Left ventricle myocardium inferior (tissue), 1 donor: ENCODE measurements around the gene AZU1. TPM values are rescaled to one million over a fixed set of nuclear protein-coding genes. Genes with fewer than 3 reads are reported as not detected.
A peak's percentile ranks its signal among the peaks of the same experiment; 100 is the strongest.
"Not testable (repeated sequence)": the region's sequence is repeated elsewhere in the genome, so short reads cannot be mapped to it uniquely, and the experiment has no call there.

Source experiments
- DNase-seq: peaks from one replicate; pipeline ENCODE4 v3.0.0-alpha.2; 2020
- H3K27ac ChIP-seq: fragments of 200-600 bp; replicated peaks from 2 replicates; pipeline ENCODE4 v1.8.0; 2021
- H3K27me3 ChIP-seq: fragments of 200-600 bp; 2 replicates; pipeline ENCODE4 v1.8.0; 2021; ENCODE audit warnings: low read depth
- H3K36me3 ChIP-seq: fragments of 200-600 bp; 2 replicates; pipeline ENCODE4 v1.8.0; 2021
- H3K4me1 ChIP-seq: fragments of 200-600 bp; 2 replicates; pipeline ENCODE4 v1.8.0; 2021
- H3K4me3 ChIP-seq: fragments of 200-600 bp; 2 replicates; pipeline ENCODE4 v1.8.0; 2021; ENCODE audit warnings: mild to moderate bottlenecking, moderate library complexity
- H3K9me3 ChIP-seq: fragments of 200-600 bp; replicated peaks from 2 replicates; pipeline ENCODE4 v1.8.0; 2021
- intact Hi-C: fragments of 100-400 bp; cut with micrococcal nuclease; formaldehyde crosslinking; loops from one replicate; pipeline ENCODE4 v1.11.0; 2022
- total RNA-seq: library from RNA; stranded (reverse); fragmentation: NEBNext Ultra II Directional; extraction: Animal tissue kit (Norgen Biotek cat#: 25700); gene quantifications from one replicate; pipeline ENCODE4 v1.2.1, GENCODE V29; 2021
- TF ChIP-seq, protein P1 (sequence below): fragments of 200-600 bp; IDR thresholded peaks from 2 replicates; pipeline ENCODE4 v1.8.0; 2021; ENCODE audit warnings: antibody characterized with exemption, mild to moderate bottlenecking, borderline replicate concordance
- donor health status: DM: no; HTN: yes; CAD: no; lungs with severe emphysema.

AZU1 gene
- total RNA-seq, 1 donor from 2014 or later = not detected

DNA sequence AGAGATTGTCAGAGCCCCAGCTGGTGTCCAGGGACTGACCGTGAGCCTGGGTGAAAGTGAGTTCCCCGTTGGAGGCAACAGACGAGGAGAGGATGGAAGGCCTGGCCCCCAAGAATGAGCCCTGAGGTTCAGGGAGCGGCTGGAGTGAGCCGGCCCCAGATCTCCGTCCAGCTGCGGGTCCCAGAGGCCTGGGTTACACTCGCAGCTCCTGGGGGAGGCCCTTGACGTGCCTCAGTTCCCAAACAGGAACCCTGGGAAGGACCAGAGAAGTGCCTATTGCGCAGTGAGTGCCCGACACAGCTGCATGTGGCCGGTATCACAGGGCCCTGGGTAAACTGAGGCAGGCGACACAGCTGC is 23.3 kb downstream of the AZU1 start:
- intact Hi-C loops = no loop called here

DNA sequence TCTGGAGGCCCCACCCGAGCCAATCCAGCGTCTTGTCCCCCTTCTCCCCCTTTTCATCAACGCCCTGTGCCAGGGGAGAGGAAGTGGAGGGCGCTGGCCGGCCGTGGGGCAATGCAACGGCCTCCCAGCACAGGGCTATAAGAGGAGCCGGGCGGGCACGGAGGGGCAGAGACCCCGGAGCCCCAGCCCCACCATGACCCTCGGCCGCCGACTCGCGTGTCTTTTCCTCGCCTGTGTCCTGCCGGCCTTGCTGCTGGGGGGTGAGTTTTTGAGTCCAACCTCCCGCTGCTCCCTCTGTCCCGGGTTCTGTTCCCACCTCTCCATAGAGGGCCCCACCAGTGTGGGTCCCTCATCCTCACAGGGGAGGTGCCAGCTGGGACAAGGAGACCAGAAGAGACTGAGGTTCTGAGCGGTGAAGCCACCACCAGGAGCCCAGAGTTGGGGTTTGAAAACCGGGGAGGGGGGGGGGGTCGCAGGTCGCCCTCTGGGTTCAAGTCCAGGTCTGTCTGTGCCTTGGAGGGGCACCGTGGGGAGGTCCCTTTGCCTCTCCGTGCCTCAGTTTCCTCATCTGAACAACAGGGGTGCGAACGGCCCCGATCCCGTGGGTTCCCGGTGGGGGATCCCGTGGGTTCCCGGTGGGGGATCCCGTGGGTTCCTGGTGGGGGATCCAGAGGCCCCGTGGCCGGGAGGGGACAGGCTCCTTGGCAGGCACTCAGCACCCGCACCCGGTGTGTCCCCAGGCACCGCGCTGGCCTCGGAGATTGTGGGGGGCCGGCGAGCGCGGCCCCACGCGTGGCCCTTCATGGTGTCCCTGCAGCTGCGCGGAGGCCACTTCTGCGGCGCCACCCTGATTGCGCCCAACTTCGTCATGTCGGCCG is 24.7 kb downstream of the AZU1 start, which contains the start of gene ELANE:
TSS of gene ELANE (plus strand) at position 168 of the 878 bp plus-strand sequence. CDS start at position 194, 26 bp downstream.
- Histone ChIP-seq H3K4me1 (peaks cover 32% of the 10 kb centered on the region), H3K27me3 (peaks cover 62% of the 10 kb centered on the region)

More for the DNA sequence above, 23.3 kb downstream of the AZU1 start:
- Histone ChIP-seq H3K27me3 (peaks cover 75% of the 10 kb centered on the region), H3K9me3 (no peaks in the 10 kb centered on the region), H3K36me3 (no peaks in the 10 kb centered on the region), H3K27ac (peak overlapping the region; percentile 80), H3K4me1 (peaks cover 32% of the 10 kb centered on the region), H3K4me3 (peak overlapping the region; percentile 48)
- TF ChIP-seq, protein P1, sequence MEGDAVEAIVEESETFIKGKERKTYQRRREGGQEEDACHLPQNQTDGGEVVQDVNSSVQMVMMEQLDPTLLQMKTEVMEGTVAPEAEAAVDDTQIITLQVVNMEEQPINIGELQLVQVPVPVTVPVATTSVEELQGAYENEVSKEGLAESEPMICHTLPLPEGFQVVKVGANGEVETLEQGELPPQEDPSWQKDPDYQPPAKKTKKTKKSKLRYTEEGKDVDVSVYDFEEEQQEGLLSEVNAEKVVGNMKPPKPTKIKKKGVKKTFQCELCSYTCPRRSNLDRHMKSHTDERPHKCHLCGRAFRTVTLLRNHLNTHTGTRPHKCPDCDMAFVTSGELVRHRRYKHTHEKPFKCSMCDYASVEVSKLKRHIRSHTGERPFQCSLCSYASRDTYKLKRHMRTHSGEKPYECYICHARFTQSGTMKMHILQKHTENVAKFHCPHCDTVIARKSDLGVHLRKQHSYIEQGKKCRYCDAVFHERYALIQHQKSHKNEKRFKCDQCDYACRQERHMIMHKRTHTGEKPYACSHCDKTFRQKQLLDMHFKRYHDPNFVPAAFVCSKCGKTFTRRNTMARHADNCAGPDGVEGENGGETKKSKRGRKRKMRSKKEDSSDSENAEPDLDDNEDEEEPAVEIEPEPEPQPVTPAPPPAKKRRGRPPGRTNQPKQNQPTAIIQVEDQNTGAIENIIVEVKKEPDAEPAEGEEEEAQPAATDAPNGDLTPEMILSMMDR = no peak
- DNase-seq = no peak

DNA sequence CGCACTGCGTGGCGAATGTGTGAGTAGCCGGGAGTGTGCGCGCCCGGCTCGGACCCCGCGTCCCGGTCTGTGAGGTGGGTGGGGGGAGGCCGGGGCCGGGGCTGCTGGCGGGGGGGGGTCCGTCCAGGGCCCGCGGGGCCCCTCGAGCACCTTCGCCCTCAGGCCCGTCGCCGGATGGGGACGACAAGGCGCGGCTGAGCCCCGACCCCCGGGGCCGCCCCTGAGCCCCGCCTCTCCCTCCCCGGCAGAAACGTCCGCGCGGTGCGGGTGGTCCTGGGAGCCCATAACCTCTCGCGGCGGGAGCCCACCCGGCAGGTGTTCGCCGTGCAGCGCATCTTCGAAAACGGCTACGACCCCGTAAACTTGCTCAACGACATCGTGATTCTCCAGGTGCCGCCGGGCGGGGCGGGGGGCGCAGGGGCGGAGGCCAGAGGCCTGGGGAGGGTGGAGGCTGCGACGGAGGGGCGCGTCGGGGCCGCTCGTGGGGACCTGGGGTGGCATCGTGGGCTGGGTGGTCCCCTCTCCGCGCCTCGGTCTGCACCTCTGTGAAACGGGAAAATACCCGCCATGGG is 25.5 kb downstream of the AZU1 start:
- Histone ChIP-seq H3K36me3 (no peaks in the 10 kb centered on the region), H3K4me3 (peak overlapping the region; percentile 30), H3K4me1 (peaks cover 25% of the 10 kb centered on the region), H3K9me3 (no peaks in the 10 kb centered on the region), H3K27me3 (peaks cover 62% of the 10 kb centered on the region), H3K27ac (no peak overlapping the region)
- intact Hi-C loops = no loop called here
- no peak for DNase-seq
- TF ChIP-seq, protein P1 = no peak

More for the DNA sequence above, 24.7 kb downstream of the AZU1 start, which contains the start of gene ELANE:
- DNase-seq = no peak
- Histone ChIP-seq H3K9me3 (no peaks in the 10 kb centered on the region), H3K4me3 (peak within 1 kb of the TSS; percentile 48), H3K27ac (peak within 1 kb of the TSS; percentile 80), H3K36me3 (no peaks in the 10 kb centered on the region)
- TF ChIP-seq, protein P1 = no peak
- intact Hi-C loops = no loop called here

DNA sequence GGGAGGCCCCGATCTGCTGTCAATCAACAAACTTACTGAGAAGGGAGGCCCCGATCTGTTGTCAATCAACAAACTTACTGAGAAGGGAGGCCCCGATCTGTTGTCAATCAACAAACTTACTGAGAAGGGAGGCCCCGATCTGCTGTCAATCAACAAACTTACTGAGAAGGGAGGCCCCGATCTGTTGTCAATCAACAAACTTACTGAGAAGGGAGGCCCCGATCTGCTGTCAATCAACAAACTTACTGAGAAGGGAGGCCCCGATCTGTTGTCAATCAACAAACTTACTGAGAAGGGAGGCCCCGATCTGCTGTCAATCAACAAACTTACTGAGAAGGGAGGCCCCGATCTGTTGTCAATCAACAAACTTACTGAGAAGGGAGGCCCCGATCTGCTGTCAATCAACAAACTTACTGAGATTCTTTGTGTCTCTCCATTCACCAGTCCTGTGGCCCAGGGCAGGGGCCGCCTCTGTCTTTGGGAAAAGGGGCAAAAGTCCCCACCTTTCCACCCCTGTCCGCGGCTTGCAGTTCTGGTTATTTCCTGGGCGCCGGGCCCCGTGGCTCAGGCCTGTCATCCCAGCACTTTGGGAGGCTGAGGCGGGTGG is 26.1 kb downstream of the AZU1 start:
- H3K36me3 ChIP-seq, H3K27ac ChIP-seq, H3K4me3 ChIP-seq, DNase-seq, H3K9me3 ChIP-seq, intact Hi-C loops: not testable (repeated sequence)
- Histone ChIP-seq H3K27me3 (peaks cover 62% of the 10 kb centered on the region), H3K4me1 (peaks cover 22% of the 10 kb centered on the region)

DNA sequence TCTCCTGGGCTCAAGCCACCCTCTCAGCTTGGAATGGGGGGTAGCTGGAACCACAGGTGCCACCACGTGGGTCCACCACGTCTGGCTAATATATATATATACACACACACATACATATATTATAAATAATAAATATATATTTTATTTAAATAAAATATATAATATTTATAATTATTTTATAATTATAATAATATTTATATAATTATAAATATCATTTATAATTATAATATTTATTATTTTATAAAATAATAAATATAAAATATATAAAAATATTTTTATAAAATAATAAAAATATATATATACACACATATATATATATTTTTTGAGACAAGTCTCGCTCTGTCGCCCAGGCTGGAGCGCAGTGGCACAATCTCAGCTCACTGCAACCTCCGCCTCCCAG is 26.9 kb downstream of the AZU1 start:
- H3K4me3 ChIP-seq = no peak overlapping the region
- no peaks in the 10 kb centered on the region for H3K9me3 ChIP-seq
- no peak overlapping the region for H3K27ac ChIP-seq
- TF ChIP-seq, protein P1 = no peak
- no peak for DNase-seq
- no peaks in the 10 kb centered on the region for H3K36me3 ChIP-seq
- intact Hi-C loops = no loop called here
- peaks cover 69% of the 10 kb centered on the region for H3K27me3 ChIP-seq
- H3K4me1 ChIP-seq = peaks cover 22% of the 10 kb centered on the region
